Measurements from ENCODE around the gene NANS.
"Not testable (repeated sequence)": the region's sequence is repeated elsewhere in the genome, so short reads cannot be mapped to it uniquely, and the experiment has no call there.

The NANS gene

GRCh38 chr9:98117984-98118639 lies 61.6 kb downstream of the NANS start:
- FAIRE-seq: peak; percentile 27
- peak; percentile 76 for DNase-seq (ENCODE audit: insufficient read length, low spot score)
- no peak for TF ChIP-seq POLR2A (IDR thresholded peaks at IDR 0.05; ENCODE audit: low read depth, low read length)

- FAIRE-seq (no peak), DNase-seq (ENCODE audit: insufficient read length, low spot score) (peak; percentile 98)
These were observed 62.4 kb downstream of the NANS start, which contains the start of gene TRIM14 for GRCh38 chr9:98118640-98119601. Gene TRIM14, minus strand, starts transcription at chr9:98119222. Its CDS starts 34 bp downstream, at chr9:98119188.

GRCh38 chr9:98120476-98120875 lies 63.9 kb downstream of the NANS start:
- DNase-seq (ENCODE audit: insufficient read length, low spot score): no peak
- no peak for TF ChIP-seq POLR2A (IDR thresholded peaks at IDR 0.05; ENCODE audit: low read depth, low read length)
- FAIRE-seq: no peak

More at GRCh38 chr9:98118640-98119601, 62.4 kb downstream of the NANS start, which contains the start of gene TRIM14:
- peak; percentile 67; the same call in 1 of the 2 replicates for TF ChIP-seq POLR2A (IDR thresholded peaks at IDR 0.05; ENCODE audit: low read depth, low read length)

- FAIRE-seq (no peak), DNase-seq (ENCODE audit: insufficient read length, low spot score) (no peak)
- no peak for TF ChIP-seq POLR2A (IDR thresholded peaks at IDR 0.05; ENCODE audit: low read depth, low read length)
These were observed 64.5 kb downstream of the NANS start for GRCh38 chr9:98121058-98121457.

- not testable (repeated sequence) for DNase-seq (ENCODE audit: insufficient read length, low spot score); FAIRE-seq
These were observed 67.6 kb downstream of the NANS start for GRCh38 chr9:98124091-98124490.

- DNase-seq (ENCODE audit: insufficient read length, low spot score): no peak
- no peak for TF ChIP-seq POLR2A (IDR thresholded peaks at IDR 0.05; ENCODE audit: low read depth, low read length)
- no peak for FAIRE-seq
These were observed 68.3 kb downstream of the NANS start for GRCh38 chr9:98124637-98125426.

- TF ChIP-seq POLR2A (IDR thresholded peaks at IDR 0.05; ENCODE audit: low read depth, low read length): no peak
- DNase-seq (ENCODE audit: insufficient read length, low spot score): no peak
- FAIRE-seq: no peak
These were observed 70.7 kb downstream of the NANS start for GRCh38 chr9:98127226-98127625.

GRCh38 chr9:98128316-98128715 lies 71.8 kb downstream of the NANS start:
- no peak for DNase-seq (ENCODE audit: insufficient read length, low spot score)
- TF ChIP-seq POLR2A (IDR thresholded peaks at IDR 0.05; ENCODE audit: low read depth, low read length): no peak

GRCh38 chr9:98129451-98129881 lies 72.9 kb downstream of the NANS start:
- TF ChIP-seq POLR2A (IDR thresholded peaks at IDR 0.05; ENCODE audit: low read depth, low read length): no peak
- FAIRE-seq: no peak
- no peak for DNase-seq (ENCODE audit: insufficient read length, low spot score)

More at GRCh38 chr9:98128316-98128715, 71.8 kb downstream of the NANS start:
- FAIRE-seq: no peak

GRCh38 chr9:98130060-98130459 lies 73.5 kb downstream of the NANS start:
- FAIRE-seq: not testable (repeated sequence)

GRCh38 chr9:98130576-98131228 lies 74.2 kb downstream of the NANS start:
- FAIRE-seq: no peak

More at GRCh38 chr9:98130060-98130459, 73.5 kb downstream of the NANS start:
- DNase-seq (ENCODE audit: insufficient read length, low spot score): not testable (repeated sequence)

GRCh38 chr9:98132158-98132557 lies 75.6 kb downstream of the NANS start:
- DNase-seq (ENCODE audit: insufficient read length, low spot score) (no peak), FAIRE-seq (no peak)
- no peak for TF ChIP-seq POLR2A (IDR thresholded peaks at IDR 0.05; ENCODE audit: low read depth, low read length)

More at GRCh38 chr9:98130576-98131228, 74.2 kb downstream of the NANS start:
- no peak for DNase-seq (ENCODE audit: insufficient read length, low spot score)
- no peak for TF ChIP-seq POLR2A (IDR thresholded peaks at IDR 0.05; ENCODE audit: low read depth, low read length)
